WTC11 (cell line): ENCODE results near the gene MYO5C. TPM values are rescaled to one million over a fixed set of nuclear protein-coding genes. Genes with fewer than 3 reads are reported as not detected.

Source experiments
- ATAC-seq: fragments of 200-7000 bp; cut with Tn5 transposase; 2 replicates; pipeline ENCODE4 v1.10.0; 2021; ENCODE audit warnings: mild to moderate bottlenecking, moderate library complexity
- CTCF ChIA-PET: fragments of 300-600 bp; sonication (Branson Sonifier 250); formaldehyde crosslinking; loops from one replicate; lab custom pipeline; 2021; ENCODE audit warnings: antibody characterized with exemption; lab: Charles Lee
- POLR2A ChIA-PET: fragments of 350-600 bp; sonication (Branson Sonifier 250); formaldehyde crosslinking; loops from one replicate; lab custom pipeline; 2021; ENCODE audit warnings: antibody characterized with exemption; lab: Charles Lee
- DNase-seq: peaks from one replicate; pipeline ENCODE4 v3.0.0; 2021; ENCODE audit warnings: low spot score
- H3K27ac Mint-ChIP-seq: 2 replicates; pipeline ENCODE4 v1.8.0; 2021; ENCODE audit warnings: mixed read lengths
- H3K27me3 Mint-ChIP-seq: 2 replicates; pipeline ENCODE4 v1.8.0; 2021; ENCODE audit warnings: low read depth, mild to moderate bottlenecking, moderate library complexity, mixed read lengths
- H3K36me3 Mint-ChIP-seq: 2 replicates; pipeline ENCODE4 v1.8.0; 2021; ENCODE audit warnings: mixed read lengths
- H3K4me1 Mint-ChIP-seq: 2 replicates; pipeline ENCODE4 v1.8.0; 2022; ENCODE audit warnings: mixed read lengths
- H3K4me3 Mint-ChIP-seq: 2 replicates; pipeline ENCODE4 v1.8.0; 2021; ENCODE audit warnings: mild to moderate bottlenecking, moderate library complexity, mixed read lengths
- H3K9me3 Mint-ChIP-seq: 2 replicates; pipeline ENCODE4 v1.8.0; 2021; ENCODE audit warnings: mixed read lengths
- CBFB ChIP-seq: sonication (generic); formaldehyde crosslinking; IDR thresholded peaks from 2 replicates; pipeline ENCODE4 v1.8.1; 2022; ENCODE audit warnings: mild to moderate bottlenecking, low read depth, missing genetic modification reagents
- FOXK1 ChIP-seq: sonication (generic); formaldehyde crosslinking; IDR thresholded peaks from 2 replicates; pipeline ENCODE4 v1.8.0; 2022; ENCODE audit warnings: mild to moderate bottlenecking, moderate library complexity, missing genetic modification reagents
- GRHL2 ChIP-seq: fragments of 250-450 bp; sonication (Bioruptor Pico); IDR thresholded peaks from 2 replicates; pipeline ENCODE4 v1.8.0; 2022; ENCODE audit warnings: mild to moderate bottlenecking, moderate library complexity; ENCODE audit not compliant: insufficient replicate concordance, severe bottlenecking
- HMGA2 ChIP-seq: fragments of 250-450 bp; sonication (Bioruptor Pico); IDR thresholded peaks from 2 replicates; pipeline ENCODE4 v1.4.0; 2021; ENCODE audit warnings: mild to moderate bottlenecking, moderate library complexity
- JAZF1 ChIP-seq: fragments of 250-450 bp; sonication (Bioruptor Pico); IDR thresholded peaks from 2 replicates; pipeline ENCODE4 v1.9.0; 2021; ENCODE audit warnings: moderate library complexity, mild to moderate bottlenecking, inconsistent platforms
- JUN ChIP-seq: sonication (generic); formaldehyde crosslinking; IDR thresholded peaks from 2 replicates; pipeline ENCODE4 v1.8.0; 2023; ENCODE audit warnings: mild to moderate bottlenecking, missing genetic modification reagents
- NFYB ChIP-seq: sonication (generic); formaldehyde crosslinking; conservative IDR thresholded peaks from 2 replicates; pipeline ENCODE4 v1.8.0; 2022; ENCODE audit warnings: low read depth, missing genetic modification reagents
- OVOL2 ChIP-seq: fragments of 250-450 bp; sonication (Bioruptor Pico); IDR thresholded peaks from 2 replicates; pipeline ENCODE4 v1.9.0; 2021; ENCODE audit warnings: mild to moderate bottlenecking, borderline replicate concordance
- RORB ChIP-seq: fragments of 250-450 bp; sonication (Bioruptor Pico); IDR thresholded peaks from 2 replicates; pipeline ENCODE4 v1.9.0; 2021; ENCODE audit warnings: mild to moderate bottlenecking
- SMAD3 ChIP-seq: sonication (generic); formaldehyde crosslinking; IDR thresholded peaks from 2 replicates; pipeline ENCODE4 v1.8.0; 2022; ENCODE audit warnings: missing genetic modification reagents, mild to moderate bottlenecking, borderline replicate concordance
- SMAD4 ChIP-seq: sonication (generic); formaldehyde crosslinking; IDR thresholded peaks from 2 replicates; pipeline ENCODE4 v1.8.0; 2022; ENCODE audit warnings: mild to moderate bottlenecking, missing genetic modification reagents
- TCF7 ChIP-seq: sonication (generic); formaldehyde crosslinking; IDR thresholded peaks from 2 replicates; pipeline ENCODE4 v1.8.0; 2022; ENCODE audit warnings: mild to moderate bottlenecking, low read depth, missing genetic modification reagents, moderate library complexity
- TEAD1 ChIP-seq: sonication (generic); formaldehyde crosslinking; IDR thresholded peaks from 2 replicates; pipeline ENCODE4 v1.8.0; 2022; ENCODE audit warnings: mild to moderate bottlenecking, missing genetic modification reagents
- USF1 ChIP-seq: sonication (generic); formaldehyde crosslinking; IDR thresholded peaks from 2 replicates; pipeline ENCODE4 v1.8.0; 2022; ENCODE audit warnings: mild to moderate bottlenecking, missing genetic modification reagents
- ZBTB21 ChIP-seq: sonication (generic); formaldehyde crosslinking; IDR thresholded peaks from 2 replicates; pipeline ENCODE4 v1.8.1; 2023; ENCODE audit warnings: mild to moderate bottlenecking, missing genetic modification reagents, borderline replicate concordance
- ZNF219 ChIP-seq: sonication (generic); formaldehyde crosslinking; IDR thresholded peaks from 2 replicates; pipeline ENCODE4 v1.8.0; 2023; ENCODE audit warnings: missing genetic modification reagents, mild to moderate bottlenecking, borderline replicate concordance
- ZNF396 ChIP-seq: fragments of 250-450 bp; sonication (Bioruptor Pico); IDR thresholded peaks from 2 replicates; pipeline ENCODE4 v1.8.0; 2021; ENCODE audit warnings: mild to moderate bottlenecking, moderate library complexity, borderline replicate concordance
- ZNF671 ChIP-seq: fragments of 250-450 bp; sonication (Bioruptor Pico); IDR thresholded peaks from 2 replicates; pipeline ENCODE4 v1.8.0; 2021; ENCODE audit warnings: mild to moderate bottlenecking
- ZSCAN18 ChIP-seq: fragments of 250-450 bp; sonication (Bioruptor Pico); IDR thresholded peaks from 2 replicates; pipeline ENCODE4 v2.1.2; 2022; ENCODE audit warnings: mild to moderate bottlenecking, moderate library complexity
- total RNA-seq: library from RNA; stranded (reverse); gene quantifications from 3 replicates; pipeline ENCODE4 v1.2.3, GENCODE V29; 2021
- TF ChIP-seq, protein P1 (sequence below): sonication (generic); formaldehyde crosslinking; IDR thresholded peaks from 2 replicates; pipeline ENCODE4 v1.8.1; 2022; ENCODE audit warnings: low read depth, missing genetic modification reagents, borderline replicate concordance
- TF ChIP-seq, protein P2 (sequence below): sonication (generic); formaldehyde crosslinking; conservative IDR thresholded peaks from 2 replicates; pipeline ENCODE4 v1.8.1; 2023; ENCODE audit warnings: mild to moderate bottlenecking, low read depth, missing genetic modification reagents, moderate library complexity
- TF ChIP-seq, protein P3 (sequence below): sonication (generic); formaldehyde crosslinking; IDR thresholded peaks from 2 replicates; pipeline ENCODE4 v1.8.0; 2022; ENCODE audit warnings: mild to moderate bottlenecking, missing genetic modification reagents
- TF ChIP-seq, protein P4 (sequence below): sonication (generic); formaldehyde crosslinking; IDR thresholded peaks from 2 replicates; pipeline ENCODE4 v1.8.1; 2023; ENCODE audit warnings: mild to moderate bottlenecking, missing genetic modification reagents

The MYO5C gene
- total RNA-seq, 1 experiment from 2014 or later: 25.3 TPM

- TF ChIP-seq JAZF1: no peak
- TF ChIP-seq ZSCAN18 (CRISPR knock-in tag): no peak
- no peak for TF ChIP-seq ZNF219
- TF ChIP-seq, all 79 proteins: peak for 0
These were observed 74.5 kb downstream of the MYO5C start (continued) for GRCh38 chr15:52220937-52221660.

DNA sequence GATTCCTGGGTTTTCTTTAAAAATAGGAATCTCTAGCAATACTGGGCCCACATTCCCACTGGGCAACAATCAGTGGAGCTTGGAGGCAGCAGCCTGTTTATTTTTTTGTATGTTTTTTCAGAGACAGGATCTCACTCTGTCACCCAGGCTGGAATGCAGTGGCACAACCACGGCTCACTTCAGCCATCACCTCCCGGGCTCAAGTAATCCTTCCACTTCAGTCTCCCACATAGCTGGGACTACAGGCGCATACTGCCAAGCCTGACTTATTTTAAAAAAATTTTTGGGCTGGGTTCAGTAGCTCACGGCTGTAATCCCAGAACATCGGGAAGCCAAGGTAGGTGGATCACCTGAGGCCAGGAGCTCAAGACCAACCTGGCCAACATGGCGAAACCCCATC lies 75.4 kb downstream of the MYO5C start:
- H3K4me1 Mint-ChIP-seq: no peaks in the 10 kb centered on the region
- ChIA-PET CTCF (interaction anchor here (1.9 kb wide), 1 partner anchor 12 kb away, joined by 8 read pairs; no protein-coding TSS in a partner anchor), POLR2A (no interaction called here)
- H3K36me3 Mint-ChIP-seq: peaks cover 71% of the 10 kb centered on the region
- TF ChIP-seq ZNF671 (CRISPR knock-in tag) (no peak), ZBTB21 (CRISPR knock-in tag) (no peak), TEAD1 (no peak), HMGA2 (CRISPR knock-in tag) (no peak), ZNF396 (CRISPR knock-in tag) (no peak), USF1 (CRISPR knock-in tag) (no peak), SMAD3 (CRISPR knock-in tag) (no peak), SMAD4 (no peak), RORB (no peak)
- TF ChIP-seq, protein P1, sequence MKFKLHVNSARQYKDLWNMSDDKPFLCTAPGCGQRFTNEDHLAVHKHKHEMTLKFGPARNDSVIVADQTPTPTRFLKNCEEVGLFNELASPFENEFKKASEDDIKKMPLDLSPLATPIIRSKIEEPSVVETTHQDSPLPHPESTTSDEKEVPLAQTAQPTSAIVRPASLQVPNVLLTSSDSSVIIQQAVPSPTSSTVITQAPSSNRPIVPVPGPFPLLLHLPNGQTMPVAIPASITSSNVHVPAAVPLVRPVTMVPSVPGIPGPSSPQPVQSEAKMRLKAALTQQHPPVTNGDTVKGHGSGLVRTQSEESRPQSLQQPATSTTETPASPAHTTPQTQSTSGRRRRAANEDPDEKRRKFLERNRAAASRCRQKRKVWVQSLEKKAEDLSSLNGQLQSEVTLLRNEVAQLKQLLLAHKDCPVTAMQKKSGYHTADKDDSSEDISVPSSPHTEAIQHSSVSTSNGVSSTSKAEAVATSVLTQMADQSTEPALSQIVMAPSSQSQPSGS (CRISPR knock-in tag): no peak
- TF ChIP-seq, protein P2, sequence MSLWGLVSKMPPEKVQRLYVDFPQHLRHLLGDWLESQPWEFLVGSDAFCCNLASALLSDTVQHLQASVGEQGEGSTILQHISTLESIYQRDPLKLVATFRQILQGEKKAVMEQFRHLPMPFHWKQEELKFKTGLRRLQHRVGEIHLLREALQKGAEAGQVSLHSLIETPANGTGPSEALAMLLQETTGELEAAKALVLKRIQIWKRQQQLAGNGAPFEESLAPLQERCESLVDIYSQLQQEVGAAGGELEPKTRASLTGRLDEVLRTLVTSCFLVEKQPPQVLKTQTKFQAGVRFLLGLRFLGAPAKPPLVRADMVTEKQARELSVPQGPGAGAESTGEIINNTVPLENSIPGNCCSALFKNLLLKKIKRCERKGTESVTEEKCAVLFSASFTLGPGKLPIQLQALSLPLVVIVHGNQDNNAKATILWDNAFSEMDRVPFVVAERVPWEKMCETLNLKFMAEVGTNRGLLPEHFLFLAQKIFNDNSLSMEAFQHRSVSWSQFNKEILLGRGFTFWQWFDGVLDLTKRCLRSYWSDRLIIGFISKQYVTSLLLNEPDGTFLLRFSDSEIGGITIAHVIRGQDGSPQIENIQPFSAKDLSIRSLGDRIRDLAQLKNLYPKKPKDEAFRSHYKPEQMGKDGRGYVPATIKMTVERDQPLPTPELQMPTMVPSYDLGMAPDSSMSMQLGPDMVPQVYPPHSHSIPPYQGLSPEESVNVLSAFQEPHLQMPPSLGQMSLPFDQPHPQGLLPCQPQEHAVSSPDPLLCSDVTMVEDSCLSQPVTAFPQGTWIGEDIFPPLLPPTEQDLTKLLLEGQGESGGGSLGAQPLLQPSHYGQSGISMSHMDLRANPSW (CRISPR knock-in tag): no peak
- H3K4me3 Mint-ChIP-seq: no peak overlapping the region
- no peaks in the 10 kb centered on the region for H3K9me3 Mint-ChIP-seq
- no peak overlapping the region for H3K27ac Mint-ChIP-seq
- H3K27me3 Mint-ChIP-seq: no peaks in the 10 kb centered on the region
- ATAC-seq: no peak
- no peak for DNase-seq

GRCh38 chr15:52218816-52219215 lies 76.8 kb downstream of the MYO5C start:
- ChIA-PET CTCF (interaction anchor here (0.5 kb wide), 1 partner anchor 9 kb away, joined by 3 read pairs; no protein-coding TSS in a partner anchor), POLR2A (interaction anchor here (0.6 kb wide), 1 partner anchor 340 kb away, joined by 5 read pairs; no protein-coding TSS in a partner anchor)
- Mint-ChIP-seq H3K4me3 (no peak overlapping the region), H3K9me3 (no peaks in the 10 kb centered on the region), H3K27ac (no peak overlapping the region), H3K36me3 (peaks cover 65% of the 10 kb centered on the region), H3K4me1 (no peaks in the 10 kb centered on the region), H3K27me3 (no peaks in the 10 kb centered on the region)
- DNase-seq (no peak), ATAC-seq (no peak)
- no peak for TF ChIP-seq OVOL2
- TF ChIP-seq GRHL2 (CRISPR knock-in tag): no peak
- TF ChIP-seq JUN (CRISPR knock-in tag): no peak
- TF ChIP-seq, protein P3, sequence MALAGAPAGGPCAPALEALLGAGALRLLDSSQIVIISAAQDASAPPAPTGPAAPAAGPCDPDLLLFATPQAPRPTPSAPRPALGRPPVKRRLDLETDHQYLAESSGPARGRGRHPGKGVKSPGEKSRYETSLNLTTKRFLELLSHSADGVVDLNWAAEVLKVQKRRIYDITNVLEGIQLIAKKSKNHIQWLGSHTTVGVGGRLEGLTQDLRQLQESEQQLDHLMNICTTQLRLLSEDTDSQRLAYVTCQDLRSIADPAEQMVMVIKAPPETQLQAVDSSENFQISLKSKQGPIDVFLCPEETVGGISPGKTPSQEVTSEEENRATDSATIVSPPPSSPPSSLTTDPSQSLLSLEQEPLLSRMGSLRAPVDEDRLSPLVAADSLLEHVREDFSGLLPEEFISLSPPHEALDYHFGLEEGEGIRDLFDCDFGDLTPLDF: no peak
- TF ChIP-seq NFYB (CRISPR knock-in tag): no peak
- no peak for TF ChIP-seq SMAD3 (CRISPR knock-in tag)
- no peak for TF ChIP-seq FOXK1
- no peak for TF ChIP-seq TCF7 (CRISPR knock-in tag)
- TF ChIP-seq, protein P4, sequence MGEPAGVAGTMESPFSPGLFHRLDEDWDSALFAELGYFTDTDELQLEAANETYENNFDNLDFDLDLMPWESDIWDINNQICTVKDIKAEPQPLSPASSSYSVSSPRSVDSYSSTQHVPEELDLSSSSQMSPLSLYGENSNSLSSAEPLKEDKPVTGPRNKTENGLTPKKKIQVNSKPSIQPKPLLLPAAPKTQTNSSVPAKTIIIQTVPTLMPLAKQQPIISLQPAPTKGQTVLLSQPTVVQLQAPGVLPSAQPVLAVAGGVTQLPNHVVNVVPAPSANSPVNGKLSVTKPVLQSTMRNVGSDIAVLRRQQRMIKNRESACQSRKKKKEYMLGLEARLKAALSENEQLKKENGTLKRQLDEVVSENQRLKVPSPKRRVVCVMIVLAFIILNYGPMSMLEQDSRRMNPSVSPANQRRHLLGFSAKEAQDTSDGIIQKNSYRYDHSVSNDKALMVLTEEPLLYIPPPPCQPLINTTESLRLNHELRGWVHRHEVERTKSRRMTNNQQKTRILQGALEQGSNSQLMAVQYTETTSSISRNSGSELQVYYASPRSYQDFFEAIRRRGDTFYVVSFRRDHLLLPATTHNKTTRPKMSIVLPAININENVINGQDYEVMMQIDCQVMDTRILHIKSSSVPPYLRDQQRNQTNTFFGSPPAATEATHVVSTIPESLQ (CRISPR knock-in tag): no peak
- no peak for TF ChIP-seq CBFB
